Activated CD4-positive, CD25-positive, alpha-beta regulatory T cell (primary cell): Measurements from ENCODE around the gene COPA.

ENCODE experiments used
- DNase-seq, 4 experiments: peaks; one replicate each; lab custom pipeline; 2025; lab: John Stamatoyannopoulos, UW

Gene COPA

DNA sequence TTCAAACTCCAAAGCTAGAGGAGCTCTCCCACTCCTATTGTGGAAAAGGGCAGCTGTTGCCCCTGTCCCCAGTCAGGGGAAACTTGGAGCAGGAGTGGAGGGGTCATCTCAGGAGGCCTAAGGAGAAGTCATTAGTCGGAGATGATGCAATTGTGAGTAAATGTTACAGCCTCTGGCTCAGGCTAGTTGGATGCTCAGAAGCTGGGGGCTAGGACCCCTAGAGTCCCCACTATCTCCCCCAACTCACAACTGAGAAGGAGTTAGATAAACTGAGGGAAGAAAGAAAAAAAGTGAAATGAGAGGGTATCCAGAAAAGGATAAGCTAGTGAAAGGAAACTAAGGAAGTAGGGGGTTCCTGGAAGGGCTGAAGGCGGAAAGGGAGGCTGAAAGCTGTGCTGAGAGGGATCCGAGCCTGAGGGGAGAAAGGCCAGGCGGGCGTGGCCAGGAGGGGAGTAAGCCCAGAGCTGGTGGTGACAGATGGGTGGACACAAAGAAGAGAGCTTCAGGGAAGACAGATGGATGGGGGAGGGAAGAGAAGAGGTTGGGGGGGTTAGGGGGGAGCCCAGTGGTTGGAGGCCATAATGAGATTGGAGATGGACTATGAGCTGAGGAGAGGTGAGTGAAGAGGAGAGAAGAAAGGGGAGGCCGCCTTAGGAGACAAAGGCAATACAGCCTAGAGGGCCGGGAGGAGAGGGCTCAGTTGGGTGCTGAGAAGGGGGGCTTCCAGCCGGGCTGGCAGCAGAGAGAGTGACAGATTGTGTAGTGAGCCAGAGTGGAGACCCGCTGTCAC lies 19.3 kb upstream of the COPA start:
- DNase-seq = no peak

DNA sequence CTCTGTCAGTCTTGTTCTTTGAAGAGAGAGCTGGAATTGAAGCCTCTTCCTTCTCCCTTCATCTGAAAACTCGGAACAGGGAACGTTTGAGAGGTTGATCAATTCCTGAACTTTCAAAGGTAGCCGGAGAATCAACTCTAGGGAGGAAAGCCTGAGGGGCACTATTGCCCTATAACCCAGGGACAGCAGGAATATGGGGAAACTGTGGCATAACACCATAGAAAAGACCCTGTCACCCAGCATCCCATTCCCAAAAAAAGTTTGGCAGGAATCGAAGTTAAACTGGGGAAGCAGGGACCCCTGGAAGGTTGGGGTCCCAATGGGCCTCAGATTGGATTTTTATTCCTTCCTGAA lies 18.7 kb upstream of the COPA start:
- DNase-seq = no peak

DNA sequence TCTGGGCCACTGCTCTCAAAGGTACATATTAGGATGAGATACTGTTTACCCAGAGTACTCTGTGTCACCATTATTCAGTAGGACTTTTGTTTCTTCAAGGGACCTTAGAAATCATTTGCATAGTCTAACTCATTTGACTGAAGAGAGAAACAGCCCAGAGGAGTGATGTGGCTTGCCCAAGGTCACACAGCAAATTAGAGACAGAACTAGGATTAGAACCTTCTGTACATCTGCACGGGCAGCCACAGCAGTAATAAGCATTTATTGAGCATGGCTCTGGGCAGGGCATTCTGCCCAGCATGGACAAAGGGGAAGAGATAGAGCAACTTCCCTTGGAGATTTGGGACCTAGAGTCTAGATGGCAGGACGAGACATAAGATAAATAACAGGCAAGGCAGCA lies 18.1 kb upstream of the COPA start:
- DNase-seq = no peak

DNA sequence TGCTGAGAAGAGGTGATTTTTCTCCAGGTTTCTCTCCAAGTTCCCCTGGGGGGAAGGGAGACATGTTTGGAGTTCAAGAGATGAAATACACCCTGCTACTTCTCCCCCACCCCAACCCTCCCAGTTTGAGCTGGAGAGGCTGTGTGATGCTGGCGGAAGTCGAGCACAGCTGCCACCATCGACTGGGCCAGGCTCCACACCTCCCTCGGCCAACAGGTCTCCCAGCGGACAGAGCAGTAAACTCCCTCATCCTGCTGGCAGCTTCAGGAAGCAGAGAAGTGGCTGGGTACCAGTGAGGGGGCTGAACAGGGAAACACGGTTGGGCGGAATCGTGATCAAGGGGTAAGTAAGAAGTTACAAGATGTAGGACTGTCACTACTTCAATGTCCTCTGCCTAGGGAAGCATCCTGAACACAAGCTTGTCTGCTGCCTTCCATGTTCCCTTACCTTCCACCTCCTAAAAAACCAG lies 17.2 kb upstream of the COPA start:
- DNase-seq = no peak

DNA sequence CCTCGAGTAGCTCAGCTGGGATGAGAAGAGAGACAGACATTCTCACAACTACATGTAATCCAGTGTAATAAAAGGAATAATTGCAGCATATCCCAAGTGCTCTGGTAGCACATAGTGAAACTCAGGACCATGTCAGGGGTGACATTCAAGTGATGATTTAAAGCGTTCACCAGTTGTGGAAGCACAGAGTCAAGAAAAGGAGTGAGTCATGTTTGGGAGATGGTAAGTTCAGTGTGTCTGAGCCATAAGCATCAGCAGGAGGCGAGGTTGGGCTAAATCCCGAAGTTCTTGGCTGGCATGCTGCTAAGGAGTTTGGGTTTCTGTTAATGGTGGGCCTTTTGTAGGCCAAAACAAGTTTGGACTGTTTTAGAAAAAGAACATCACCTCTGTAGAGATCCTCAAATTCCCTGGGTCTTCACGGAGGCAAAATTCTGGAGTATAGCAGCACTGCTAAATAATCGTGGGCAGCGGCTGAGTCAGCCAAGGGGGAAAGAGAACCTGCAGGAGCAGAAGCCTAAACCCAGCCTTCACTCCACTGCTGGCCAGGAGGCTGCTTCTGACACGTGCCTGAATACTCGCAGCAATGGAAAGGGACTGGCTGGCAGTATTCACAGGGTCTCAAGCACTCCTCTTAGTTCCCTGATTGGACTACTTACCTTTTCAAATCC lies 16.6 kb upstream of the COPA start:
- DNase-seq = no peak

DNA sequence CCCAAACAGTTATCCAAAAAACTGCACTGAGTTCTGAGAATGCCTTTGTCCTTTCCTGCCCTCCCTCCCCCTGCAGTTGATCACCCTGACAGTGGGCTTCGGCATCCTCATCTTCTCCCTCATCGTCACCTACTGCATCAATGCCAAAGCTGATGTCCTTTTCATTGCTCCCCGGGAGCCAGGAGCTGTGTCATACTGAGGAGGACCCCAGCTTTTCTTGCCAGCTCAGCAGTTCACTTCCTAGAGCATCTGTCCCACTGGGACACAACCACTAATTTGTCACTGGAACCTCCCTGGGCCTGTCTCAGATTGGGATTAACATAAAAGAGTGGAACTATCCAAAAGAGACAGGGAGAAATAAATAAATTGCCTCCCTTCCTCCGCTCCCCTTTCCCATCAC lies 15.0 kb upstream of the COPA start:
- no peak for DNase-seq

DNA sequence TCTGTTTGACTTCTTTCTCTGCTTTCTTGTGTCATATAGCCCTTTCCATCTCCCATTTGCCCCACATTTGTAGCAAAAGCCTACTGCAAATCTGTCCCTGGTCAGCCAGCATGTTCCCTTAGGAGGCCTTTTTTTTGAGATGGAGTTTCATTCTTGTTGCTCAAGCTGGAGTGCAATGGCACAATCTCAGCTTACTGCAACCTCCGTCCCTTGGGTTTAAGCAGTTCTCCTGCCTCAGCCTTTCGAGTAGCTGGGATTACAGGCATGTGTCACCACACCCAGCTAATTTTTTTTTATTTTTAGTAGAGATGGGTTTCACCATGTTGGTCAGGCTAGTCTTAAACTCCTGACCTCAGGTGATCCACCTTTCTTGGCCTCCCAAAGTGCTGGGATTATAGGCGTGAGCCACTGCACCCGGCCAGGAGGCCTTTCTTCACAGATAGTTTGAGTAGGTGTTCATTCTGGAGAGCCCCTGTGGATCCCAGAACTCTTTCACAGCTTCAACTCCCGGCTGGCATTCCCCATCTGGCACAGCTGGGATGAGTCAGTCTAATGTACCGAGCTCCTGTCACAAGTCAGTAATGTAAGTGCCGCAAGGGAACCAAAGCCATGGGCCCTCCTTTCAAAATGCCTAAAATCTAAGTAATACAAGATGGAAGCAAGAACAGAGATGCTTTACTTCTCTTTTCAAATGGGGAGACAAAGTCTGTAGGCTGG lies 14.4 kb upstream of the COPA start:
- no peak for DNase-seq

DNA sequence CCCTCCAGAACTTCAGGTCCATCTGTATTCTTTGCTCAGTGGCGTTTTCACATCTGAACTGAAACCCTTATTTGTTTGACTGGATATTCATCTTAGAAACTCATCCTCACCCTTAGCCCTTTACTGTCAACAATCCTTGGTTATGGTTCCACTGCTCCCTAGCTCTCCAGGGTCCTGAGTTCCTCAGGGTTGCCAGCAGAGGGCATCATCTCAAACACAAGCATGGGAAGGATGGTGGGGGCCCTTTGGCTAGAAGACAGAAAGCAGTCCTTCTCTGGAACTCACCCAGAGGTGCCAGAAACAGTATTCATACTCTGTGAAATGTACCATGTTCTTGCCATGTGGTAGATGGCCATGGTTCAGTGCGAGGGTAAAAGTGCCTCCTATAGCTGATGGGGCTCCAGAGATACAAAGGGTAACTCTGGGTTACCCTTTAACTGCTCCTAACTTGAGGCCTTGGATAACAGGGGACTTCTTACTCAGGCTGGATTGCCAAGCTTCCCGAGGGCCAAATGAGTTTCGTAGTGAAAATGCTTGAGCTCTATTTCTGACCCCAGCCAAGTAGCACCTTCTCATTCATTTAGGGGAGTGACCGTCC lies 11.4 kb upstream of the COPA start:
- DNase-seq = no peak

DNA sequence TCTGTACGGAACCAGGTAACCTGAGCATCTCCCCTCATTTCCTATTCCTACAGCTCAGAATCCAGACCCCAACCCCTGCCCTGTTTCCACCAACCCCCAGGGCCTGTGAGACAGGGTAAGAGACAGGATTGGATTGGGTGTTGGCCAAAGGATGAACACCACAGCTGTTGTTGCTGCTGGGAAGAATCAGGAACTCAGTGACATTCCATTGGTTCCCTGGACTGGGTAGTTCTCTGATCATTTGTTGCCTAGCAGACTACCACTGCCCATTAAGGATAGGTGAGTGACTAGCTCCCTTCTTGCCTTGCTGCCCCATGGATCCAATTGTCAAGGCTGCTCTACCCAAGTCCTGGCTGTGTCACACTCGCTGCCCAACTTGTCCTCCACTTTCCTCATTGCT lies 10.2 kb upstream of the COPA start:
- DNase-seq = no peak

DNA sequence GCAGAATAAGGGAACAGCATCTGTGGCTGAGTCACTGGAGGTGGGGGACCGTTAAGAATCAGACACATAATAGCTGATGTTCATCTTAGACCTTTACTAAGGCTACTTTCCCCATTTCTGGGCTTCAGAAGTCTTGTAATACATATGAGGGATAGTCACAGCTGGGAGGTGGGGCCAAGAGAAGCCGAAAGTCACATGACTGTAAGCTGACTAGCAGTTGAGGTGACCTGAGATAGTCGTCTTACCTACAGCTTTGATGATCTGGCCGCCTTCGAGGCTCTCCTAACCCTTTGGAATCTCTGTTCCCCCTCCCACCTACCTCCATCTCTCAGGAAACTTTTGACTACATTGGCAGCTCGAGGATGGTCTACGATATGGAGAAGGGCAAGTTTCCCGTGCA lies 9.5 kb upstream of the COPA start:
- no peak for DNase-seq

DNA sequence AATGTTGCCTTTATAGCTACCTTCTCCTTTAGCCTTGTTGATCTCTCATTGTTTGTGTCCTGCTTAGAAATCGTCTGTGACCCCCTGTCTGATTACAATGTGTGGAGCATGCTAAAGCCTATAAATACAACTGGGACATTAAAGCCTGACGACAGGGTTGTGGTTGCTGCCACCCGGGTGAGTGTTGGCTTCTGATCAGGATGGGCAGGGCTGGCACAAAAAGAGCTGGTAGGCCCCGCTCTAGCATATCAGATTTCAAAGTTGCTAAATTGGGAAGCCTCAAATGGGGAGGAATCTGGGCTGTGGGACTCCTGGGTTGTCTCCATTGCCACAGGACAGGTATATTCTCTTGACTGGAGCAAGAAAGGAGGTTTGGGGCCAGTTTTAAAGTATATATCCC lies 8.6 kb upstream of the COPA start:
- no peak for DNase-seq

DNA sequence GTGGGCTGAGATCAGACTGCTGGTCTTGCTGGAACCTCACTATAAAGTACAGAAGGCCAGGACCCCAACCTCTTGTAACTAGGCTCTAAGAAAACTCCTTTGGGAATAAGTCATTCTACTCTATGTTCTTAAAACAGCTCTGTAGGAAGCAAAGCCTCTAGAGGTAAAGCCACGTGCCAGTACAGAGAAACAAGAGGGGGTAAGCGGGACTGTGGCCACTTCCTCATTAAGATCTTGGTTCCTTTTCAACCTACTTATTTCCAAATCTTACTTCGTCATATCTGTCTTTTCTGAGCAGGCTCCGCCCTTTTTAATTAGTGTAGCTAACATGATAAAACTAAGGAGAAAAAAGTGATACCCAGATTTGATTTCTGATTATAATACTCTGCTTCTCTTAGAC lies 3.9 kb upstream of the COPA start:
- no peak for DNase-seq

DNA sequence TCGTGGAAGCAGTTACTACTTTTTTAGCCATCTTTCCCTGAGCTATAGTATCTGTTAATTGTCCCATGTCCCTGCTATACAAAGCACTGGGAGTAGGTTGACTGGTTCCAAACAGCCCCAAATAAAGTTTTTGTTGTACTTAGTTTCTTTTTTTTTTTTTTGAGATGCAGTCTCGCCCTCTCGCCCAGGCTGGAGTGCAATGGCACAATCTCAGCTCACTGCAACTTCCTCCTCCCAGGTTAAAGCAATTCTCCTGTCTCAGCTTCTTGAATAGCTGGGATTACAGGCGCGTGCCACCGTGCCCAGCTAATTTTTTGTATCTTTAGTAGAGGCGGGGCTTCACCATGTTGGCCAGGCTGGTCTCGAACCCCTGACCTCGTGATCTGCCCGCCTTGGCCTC lies 3.4 kb upstream of the COPA start:
- DNase-seq = no peak

DNA sequence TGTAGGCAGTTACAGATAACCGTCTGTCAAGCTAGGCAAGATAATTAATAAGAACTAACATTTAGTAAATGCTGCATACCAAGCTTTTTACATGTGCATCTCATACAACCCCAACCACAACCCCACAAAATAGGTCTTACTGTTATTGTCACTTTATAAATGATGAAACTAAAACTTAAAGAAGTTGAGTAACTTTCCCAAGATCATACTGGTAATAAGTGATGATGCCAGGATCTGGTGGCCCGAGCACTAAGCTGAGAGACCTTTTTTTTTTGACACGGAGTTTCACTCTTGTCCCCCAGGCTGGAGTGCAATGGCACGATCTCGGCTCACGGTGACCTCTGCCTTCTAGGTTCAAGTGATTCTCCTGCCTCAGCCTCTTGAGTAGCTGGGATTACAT lies 1.9 kb upstream of the COPA start:
- no peak for DNase-seq

DNA sequence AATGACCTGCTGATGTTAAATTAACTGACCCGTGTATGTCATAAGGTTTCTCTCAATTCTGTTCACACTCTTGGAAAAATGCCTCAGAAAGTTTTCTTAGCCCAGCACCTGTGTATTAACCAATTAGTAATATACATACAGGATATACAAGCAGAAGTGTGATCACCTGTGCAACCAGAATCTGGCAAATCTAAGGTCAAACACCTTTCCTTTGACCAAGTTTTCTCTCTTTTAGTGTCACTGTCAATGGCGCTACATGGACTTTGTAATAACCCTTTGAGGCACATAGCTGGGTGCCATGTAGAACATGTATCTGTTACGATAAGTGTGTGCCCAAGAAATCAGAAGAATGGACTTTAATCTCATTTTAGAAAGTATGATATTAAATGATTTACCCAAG lies 1.2 kb upstream of the COPA start:
- no peak for DNase-seq

DNA sequence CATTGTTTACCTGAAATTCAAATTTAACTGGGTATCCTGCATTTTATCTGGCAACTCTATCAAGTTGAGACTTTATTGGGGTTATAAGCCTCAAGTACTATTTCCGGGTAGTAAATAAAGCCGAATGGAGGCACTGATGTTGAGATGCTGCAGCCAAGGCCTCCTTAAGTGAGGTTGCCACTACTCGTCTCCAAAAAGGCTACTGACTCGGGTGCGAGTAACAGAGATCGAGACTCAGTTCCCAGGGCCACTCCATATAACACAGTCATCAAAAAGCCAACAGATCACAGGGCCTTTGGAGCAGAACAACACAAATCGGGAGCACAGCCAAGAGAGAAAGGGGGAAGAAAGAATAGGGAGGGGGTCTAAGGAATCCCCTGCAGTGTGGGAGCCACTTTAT lies 524 bp downstream of the COPA start:
- DNase-seq = no peak

DNA sequence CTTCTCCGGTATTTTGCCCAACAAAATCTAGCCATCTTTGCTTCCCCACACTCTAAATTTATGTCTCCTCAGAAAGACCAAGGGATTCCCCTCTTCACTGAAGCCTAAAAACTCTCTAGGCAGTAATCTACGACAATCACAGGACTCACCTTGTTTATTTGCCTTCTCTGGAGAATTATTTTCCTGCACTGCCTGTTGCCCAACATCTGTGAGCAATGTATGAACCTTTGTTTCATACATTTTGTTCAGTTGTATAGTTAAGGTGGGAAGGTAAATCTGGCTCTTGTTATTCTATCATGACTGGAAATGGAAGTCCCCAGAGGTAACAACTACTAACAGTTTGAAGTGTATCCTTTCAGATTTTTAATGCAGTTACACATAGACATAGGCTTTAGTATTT lies 2.2 kb downstream of the COPA start:
- no peak for DNase-seq

DNA sequence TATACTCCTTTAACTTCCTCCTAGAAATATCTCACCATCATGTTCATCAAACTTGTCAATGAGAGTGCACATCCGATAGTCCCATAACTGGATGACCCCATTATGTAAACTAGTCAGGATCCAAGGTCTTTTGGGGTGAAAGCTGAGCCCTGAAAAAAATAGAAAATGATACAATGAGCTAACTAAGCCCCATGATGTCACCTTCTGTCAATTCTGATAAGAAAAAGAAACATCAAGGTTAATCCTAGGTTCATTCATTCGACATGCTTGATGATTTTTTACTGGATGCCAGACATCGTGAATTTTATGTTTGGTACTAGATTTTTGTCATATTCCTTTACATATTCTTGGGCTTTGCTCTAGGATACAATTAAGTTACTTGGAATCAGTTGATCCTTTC lies 2.9 kb downstream of the COPA start:
- no peak for DNase-seq

DNA sequence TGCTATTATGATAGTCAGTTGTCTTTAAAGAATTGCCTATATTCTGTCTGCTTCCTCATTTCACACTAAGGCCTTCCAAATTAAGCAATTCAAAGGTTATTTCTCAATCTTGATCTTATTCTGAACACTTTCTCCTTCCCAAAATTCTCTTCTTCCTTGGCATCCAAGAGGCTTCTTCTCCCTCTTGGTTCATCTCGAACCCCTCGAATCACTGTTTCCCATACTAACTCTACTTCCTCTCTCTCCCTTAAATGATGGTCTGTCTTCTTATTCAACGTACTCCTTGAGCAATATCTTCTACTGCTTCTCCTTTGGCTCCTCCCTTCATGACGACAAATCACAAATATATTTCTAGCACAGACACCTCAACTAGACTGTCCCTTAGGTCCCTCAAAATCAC lies 4.5 kb downstream of the COPA start:
- no peak for DNase-seq

DNA sequence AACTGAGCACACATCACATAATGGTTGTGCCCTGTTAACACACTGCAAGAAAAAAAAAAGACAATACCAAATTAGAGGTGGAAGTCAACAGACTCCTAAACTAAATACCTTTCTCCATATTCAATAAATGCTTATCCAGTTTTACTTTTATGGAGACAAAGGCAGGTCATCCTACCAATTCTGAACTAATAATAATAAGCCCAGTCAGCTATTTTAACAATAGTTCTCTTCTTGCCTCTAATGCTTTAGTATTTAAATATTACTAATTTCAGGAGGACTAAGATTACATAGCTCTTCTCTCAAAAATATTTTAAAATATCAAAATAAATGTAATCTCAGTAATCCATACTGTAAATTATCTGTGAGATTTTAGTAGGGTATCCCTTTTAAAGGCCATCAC lies 10.5 kb downstream of the COPA start:
- DNase-seq = no peak

DNA sequence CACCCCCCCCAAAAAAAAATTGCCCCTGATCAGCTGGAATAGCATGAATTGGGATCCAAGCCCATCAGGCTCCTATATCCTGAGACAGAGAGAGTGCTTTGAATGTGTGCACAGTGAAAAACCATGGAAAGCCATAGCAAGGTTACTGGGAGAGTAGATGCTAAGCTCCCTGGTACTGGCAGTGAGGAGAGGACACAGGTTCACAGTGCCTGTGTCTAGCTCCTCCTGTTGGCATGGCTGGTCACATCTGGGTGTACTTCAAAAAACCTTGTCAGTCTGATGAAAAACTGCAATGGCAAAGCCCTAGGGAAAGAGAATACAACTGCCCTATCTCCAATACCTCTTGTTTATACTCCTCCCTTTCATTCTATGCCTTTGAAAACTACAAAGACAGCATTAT lies 12.9 kb downstream of the COPA start:
- no peak for DNase-seq

DNA sequence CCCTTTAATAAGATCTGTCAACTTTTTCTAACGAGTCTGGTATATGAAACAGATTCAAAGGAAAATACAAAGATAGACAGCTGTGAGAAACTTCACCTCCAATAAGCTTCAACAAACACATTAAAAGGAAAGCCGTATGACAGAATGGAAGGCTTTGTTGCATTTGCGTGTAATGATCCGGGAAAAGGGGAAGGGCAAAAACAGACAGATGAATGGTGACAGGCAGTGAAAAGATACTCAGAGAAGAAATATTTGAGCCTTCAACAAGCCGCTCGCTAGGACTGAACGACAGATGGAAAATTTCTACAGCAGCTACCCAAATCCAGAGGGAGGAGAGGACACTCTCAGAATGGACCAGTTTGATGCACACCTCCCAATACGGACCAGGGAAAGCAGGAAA lies 14.9 kb downstream of the COPA start:
- DNase-seq = no peak

DNA sequence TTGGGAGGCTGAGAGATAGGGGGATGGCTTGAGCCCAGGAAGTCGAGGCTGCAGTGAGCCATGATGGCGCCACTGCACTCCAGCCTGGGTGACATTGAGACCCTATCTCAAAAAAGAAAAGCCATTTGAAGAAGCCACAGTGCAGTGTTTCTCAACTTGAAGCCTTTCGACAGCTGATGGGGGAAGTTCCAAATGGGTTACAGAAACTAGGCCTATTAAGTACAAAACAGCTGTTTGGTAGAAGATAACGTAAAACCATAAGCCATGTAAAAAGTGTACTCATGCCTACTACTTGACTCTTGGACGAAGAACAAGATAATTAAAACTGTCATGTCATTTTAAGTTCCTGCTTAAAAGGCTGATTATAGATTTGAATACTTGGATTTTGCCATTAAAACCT lies 16.6 kb downstream of the COPA start:
- DNase-seq = no peak
